ENCODE measurements around the gene MYH14. TPM values are rescaled to one million over a fixed set of nuclear protein-coding genes. Genes with fewer than 3 reads are reported as not detected.
A peak's percentile ranks its signal among the peaks of the same experiment; 100 is the strongest.

Gene MYH14
- total and polyA plus RNA-seq, 2 of the 8 experiments (the other 6 are each of a cell fraction or from before 2014, with no cell fraction given) = 17.3 to 28.6 TPM

GRCh38 chr19:50293263-50294004, 90.0 kb downstream of the MYH14 start:
- H3K79me2 ChIP-seq (ENCODE audit: control insufficient read depth in 1 of 2, insufficient read depth in 2 of 2, low read length in 2 of 2) = no peaks in the 10 kb centered on the region
- no peak overlapping the region for H3K14ac ChIP-seq (ENCODE audit: insufficient read length)
- H2BK15ac ChIP-seq (ENCODE audit: low read length) = peak overlapping the region; percentile 72; the same call in 1 of the 2 replicates
- ChIA-PET CTCF (ENCODE audit: partially characterized antibody) (interaction anchor here (0.9 to 1.7 kb wide), 4 partner anchors 20 to 127 kb away, joined by 3 to 5 read pairs (median 4); no protein-coding TSS in a partner anchor), POLR2A (ENCODE audit: partially characterized antibody) (interaction anchor here (1.5 to 1.8 kb wide), 2 partner anchors 12 to 22 kb away, joined by 4 read pairs; no protein-coding TSS in a partner anchor)
- H4K91ac ChIP-seq (replicated peaks; ENCODE audit: insufficient read length, low read length) = peak overlapping the region; percentile 73
- H3K18ac ChIP-seq (ENCODE audit: extremely low read depth, low read length) = peak overlapping the region; percentile 19; the same call in 1 of the 2 replicates
- no peak overlapping the region for H3K9ac ChIP-seq (replicated peaks in 1 of 4; ENCODE audit: extremely low read depth in 1 of 4, low read depth in 3 of 4, low read length in 3 of 4)
- H3K9me3 ChIP-seq (ENCODE audit: insufficient read depth in 2 of 2, low read depth in 1 of 2, low read length in 1 of 2) = no peaks in the 10 kb centered on the region
- no peak overlapping the region for H3K27ac ChIP-seq (ENCODE audit: low read depth, low read length)
- peak overlapping the region; percentile 78 for H3K4ac ChIP-seq (replicated peaks; ENCODE audit: insufficient read length, low read depth, low read length)
- H3K23me2 ChIP-seq (ENCODE audit: low read depth, low read length) = peaks cover 3% of the 10 kb centered on the region; the same call in 1 of the 2 replicates
- TF ChIP-seq BACH1 (IDR thresholded peaks at IDR 0.05; ENCODE audit: low read length) = no peak
- no peak for TF ChIP-seq GTF2F1 (IDR thresholded peaks at IDR 0.05; ENCODE audit: borderline replicate concordance, low read depth, low read length)
- TF ChIP-seq CHD1 (IDR thresholded peaks at IDR 0.05; ENCODE audit: low read depth, low read length) = no peak
- no peak for TF ChIP-seq SIX5 (IDR thresholded peaks at IDR 0.05; ENCODE audit: low read depth, low read length)
- H2BK5ac ChIP-seq (ENCODE audit: low read depth, low read length) = 0 out of 2 replicates have a peak overlapping the region, but pooled peaks have one; percentile 18
- WGBS, 2 experiments (ENCODE audit: extremely low coverage in 1 of 2, insufficient coverage in 1 of 2, insufficient read length in 1 of 2, insufficient replicate concordance in 2 of 2, low coverage in 1 of 2, low lambda C conversion rate in 2 of 2, missing lambda C conversion rate in 1 of 2) = 77% methylated on average over 14 of the region's 14 CpGs; no CpG with 5 or more reads in 1 of the 2 experiments
- no peak overlapping the region for H4K5ac ChIP-seq (ENCODE audit: insufficient read length, low read depth, low read length)
- H4K8ac ChIP-seq (ENCODE audit: extremely low read depth, insufficient read depth, low read length) = peak overlapping the region; percentile 51
- H3K27me3 ChIP-seq (replicated peaks in 1 of 4; ENCODE audit: control insufficient read depth in 3 of 4, extremely low read depth in 1 of 4, insufficient read depth in 3 of 4, low read length in 3 of 4) = no peaks in the 10 kb centered on the region
- no peak overlapping the region for H2BK20ac ChIP-seq (ENCODE audit: low read length)
- H3K4me1 ChIP-seq (replicated peaks in 1 of 4; ENCODE audit: control insufficient read depth in 3 of 4, insufficient read depth in 4 of 4, low read length in 3 of 4) = peaks cover 0 to 20% (median 4%) of the 10 kb centered on the region in 4 experiments; a peak in 5 of 7 replicates
- no peak overlapping the region for H2AK5ac ChIP-seq (ENCODE audit: low read depth, low read length)
- H3K36me3 ChIP-seq (ENCODE audit: control insufficient read depth in 2 of 4, insufficient read depth in 4 of 4, low read length in 3 of 4) = peaks cover 0 to 4% (median 2%) of the 10 kb centered on the region in 4 experiments; a peak in 4 of 8 replicates
- no peak overlapping the region for H3K4me3 ChIP-seq (ENCODE audit: extremely low read depth in 1 of 4, insufficient read depth in 2 of 4, low read depth in 3 of 4, low read length in 4 of 4)
- no peak overlapping the region for H2BK120ac ChIP-seq (replicated peaks; ENCODE audit: low read depth, low read length)
- FAIRE-seq (no peak), DNase-seq (ENCODE audit: low read depth in 1 of 2, low spot score in 2 of 2) (no peak)
- peak overlapping the region; percentile 68; the same call in 1 of the 2 replicates for H2BK12ac ChIP-seq (ENCODE audit: low read depth, low read length)
- no peak overlapping the region for H3K23ac ChIP-seq (ENCODE audit: insufficient read length)
- no peaks in the 10 kb centered on the region; the same call in 1 of the 2 replicates for H3K79me1 ChIP-seq (ENCODE audit: low read depth, low read length)
- H4K20me1 ChIP-seq (replicated peaks in 1 of 2; ENCODE audit: control insufficient read depth in 1 of 2, insufficient read depth in 2 of 2, low read length in 2 of 2) = peaks cover 0 to 2% of the 10 kb centered on the region in 2 experiments
- H2AFZ ChIP-seq (ENCODE audit: low read length) = no peak overlapping the region
- peak overlapping the region; percentile 19 to 39; a peak in 2 of 4 replicates for H3K4me2 ChIP-seq (ENCODE audit: insufficient read depth in 1 of 2, low read depth in 2 of 2, low read length in 2 of 2)
- no peak overlapping the region for H3K56ac ChIP-seq (replicated peaks; ENCODE audit: insufficient read length, low read depth, low read length)
